ACHN (cell line): ENCODE measurements around the gene CD300E.
"Not testable (repeated sequence)": the region's sequence is repeated elsewhere in the genome, so short reads cannot be mapped to it uniquely, and the experiment has no call there.

Experiments used
- DNase-seq: peaks from one replicate; pipeline ENCODE4 v3.0.0-alpha.2; 2015
- in situ Hi-C: cut with HindIII; loops from 2 replicates; pipeline ENCODE4 v1.10.0; 2017; ENCODE audit warnings: low sequenced_read_pairs, low pct_ligation_motif_present, low pct_unique_long_range_greater_than_20kb

The CD300E gene

GRCh38 chr17:74574489-74575142 lies 48.9 kb downstream of the CD300E start:
- in situ Hi-C loops, result no loop called here
- no peak for DNase-seq

GRCh38 chr17:74573635-74574034 lies 49.9 kb downstream of the CD300E start:
- in situ Hi-C loops, DNase-seq: not testable (repeated sequence)

GRCh38 chr17:74573169-74573568 lies 50.4 kb downstream of the CD300E start:
- DNase-seq, result no peak
- in situ Hi-C loops, result no loop called here

- no peak for DNase-seq
- in situ Hi-C loops, result no loop called here
Observed at GRCh38 chr17:74571621-74572270, 51.8 kb downstream of the CD300E start.

- DNase-seq, result peak; percentile 100
- in situ Hi-C loops, result no loop called here
Observed at GRCh38 chr17:74569020-74570003, 54.2 kb downstream of the CD300E start.

- no peak for DNase-seq
- in situ Hi-C loops, result no loop called here
Observed at GRCh38 chr17:74568106-74568873, 55.2 kb downstream of the CD300E start.

GRCh38 chr17:74567397-74567796 lies 56.1 kb downstream of the CD300E start, which contains the start of gene CD300H:
Gene CD300H, minus strand, starts transcription at chr17:74567509.
- DNase-seq, result no peak
- in situ Hi-C loops, result no loop called here

- in situ Hi-C loops, result no loop called here
- DNase-seq, result peak; percentile 61
Observed at GRCh38 chr17:74566132-74566753, 57.3 kb downstream of the CD300E start.

GRCh38 chr17:74565126-74565525 lies 58.4 kb downstream of the CD300E start:
- DNase-seq, result no peak
- in situ Hi-C loops, result no loop called here

- in situ Hi-C loops, result no loop called here
Observed at GRCh38 chr17:74563358-74563757, 60.2 kb downstream of the CD300E start.

GRCh38 chr17:74561586-74561985 lies 62.0 kb downstream of the CD300E start:
- in situ Hi-C loops, result no loop called here
- no peak for DNase-seq

More at GRCh38 chr17:74563358-74563757, 60.2 kb downstream of the CD300E start:
- DNase-seq, result no peak
